HCEC 1CT (cell line): ENCODE data around the gene USP6NL.
A peak's percentile ranks its signal among the peaks of the same experiment; 100 is the strongest.

ENCODE experiments used
- DNase-seq: peaks from one replicate; pipeline ENCODE4 v3.0.0-alpha.2; 2017

Gene USP6NL

GRCh38 chr10:11548065-11548767 is 63.2 kb downstream of the USP6NL start:
- DNase-seq: no peak

GRCh38 chr10:11546581-11546980 is 64.9 kb downstream of the USP6NL start:
- peak; percentile 33 for DNase-seq

- no peak for DNase-seq
Observed at GRCh38 chr10:11541296-11541695, 70.2 kb downstream of the USP6NL start.

GRCh38 chr10:11539191-11539868 is 72.1 kb downstream of the USP6NL start:
- DNase-seq: peak; percentile 63

- no peak for DNase-seq
Observed at GRCh38 chr10:11538834-11539190, 72.6 kb downstream of the USP6NL start.

GRCh38 chr10:11536228-11536627 is 75.2 kb downstream of the USP6NL start:
- DNase-seq: no peak

GRCh38 chr10:11535346-11535959 is 76.0 kb downstream of the USP6NL start:
- DNase-seq: no peak

- DNase-seq: peak; percentile 60
Observed at GRCh38 chr10:11533328-11533781, 78.1 kb downstream of the USP6NL start.

- no peak for DNase-seq
Observed at GRCh38 chr10:11532306-11532705, 79.1 kb downstream of the USP6NL start.

- DNase-seq: no peak
Observed at GRCh38 chr10:11530806-11531205, 80.6 kb downstream of the USP6NL start.

- peak; percentile 17 for DNase-seq
Observed at GRCh38 chr10:11529276-11529903, 82.1 kb downstream of the USP6NL start.

GRCh38 chr10:11528286-11528685 is 83.2 kb downstream of the USP6NL start:
- no peak for DNase-seq

GRCh38 chr10:11527691-11528255 is 83.7 kb downstream of the USP6NL start:
- no peak for DNase-seq

GRCh38 chr10:11527068-11527467 is 84.4 kb downstream of the USP6NL start:
- no peak for DNase-seq

- no peak for DNase-seq
Observed at GRCh38 chr10:11525503-11525902, 85.9 kb downstream of the USP6NL start.

- no peak for DNase-seq
Observed at GRCh38 chr10:11522821-11523245, 88.6 kb downstream of the USP6NL start.

- DNase-seq: peak; percentile 13
Observed at GRCh38 chr10:11521860-11522259, 89.6 kb downstream of the USP6NL start.

- no peak for DNase-seq
Observed at GRCh38 chr10:11520892-11521291, 90.6 kb downstream of the USP6NL start.

GRCh38 chr10:11517150-11517549 is 94.3 kb downstream of the USP6NL start:
- DNase-seq: no peak

GRCh38 chr10:11516431-11516746 is 95.1 kb downstream of the USP6NL start:
- DNase-seq: no peak

- DNase-seq: peak; percentile 44
Observed at GRCh38 chr10:11515596-11516430, 95.6 kb downstream of the USP6NL start.

- DNase-seq: no peak
Observed at GRCh38 chr10:11513727-11514126, 97.7 kb downstream of the USP6NL start.
